Stimulated activated naive CD4-positive, alpha-beta T cell treated with Interleukin-2 at 50 U/mL for 16 hours (primary cell): Measurements from ENCODE around the gene SPNS2.

ENCODE experiments used
- DNase-seq: peaks from one replicate; lab custom pipeline; 2025; lab: John Stamatoyannopoulos, UW

Gene SPNS2

GRCh38 chr17:4537451-4538235 is 39.0 kb downstream of the SPNS2 start:
- no peak for DNase-seq

GRCh38 chr17:4538236-4539002 is 39.7 kb downstream of the SPNS2 start:
- no peak for DNase-seq

GRCh38 chr17:4539025-4539424 is 40.3 kb downstream of the SPNS2 start:
- DNase-seq, result no peak

- DNase-seq, result no peak
Observed at GRCh38 chr17:4539576-4540223, 41.0 kb downstream of the SPNS2 start.

GRCh38 chr17:4540224-4540651 is 41.6 kb downstream of the SPNS2 start:
- no peak for DNase-seq

- DNase-seq, result no peak
Observed at GRCh38 chr17:4540687-4541327, 42.1 kb downstream of the SPNS2 start.

GRCh38 chr17:4541328-4542002 is 42.8 kb downstream of the SPNS2 start:
- DNase-seq, result no peak

GRCh38 chr17:4542003-4542725 is 43.5 kb downstream of the SPNS2 start:
- DNase-seq, result no peak

GRCh38 chr17:4542726-4543191 is 44.1 kb downstream of the SPNS2 start:
- DNase-seq, result no peak

GRCh38 chr17:4543557-4544026 is 44.9 kb downstream of the SPNS2 start:
- DNase-seq, result no peak

- no peak for DNase-seq
Observed at GRCh38 chr17:4544135-4544950, 45.7 kb downstream of the SPNS2 start.

- DNase-seq, result no peak
Observed at GRCh38 chr17:4544951-4545216, 46.2 kb downstream of the SPNS2 start.

- DNase-seq, result no peak
Observed at GRCh38 chr17:4545217-4545951, 46.7 kb downstream of the SPNS2 start.

GRCh38 chr17:4547118-4547906 is 48.6 kb downstream of the SPNS2 start:
- no peak for DNase-seq

- no peak for DNase-seq
Observed at GRCh38 chr17:4548061-4548461, 49.4 kb downstream of the SPNS2 start.

- no peak for DNase-seq
Observed at GRCh38 chr17:4548721-4549531, 50.2 kb downstream of the SPNS2 start.

- DNase-seq, result no peak
Observed at GRCh38 chr17:4549781-4550533, 51.3 kb downstream of the SPNS2 start.
